Measurements from ENCODE around the gene COPS8. TPM values are rescaled to one million over a fixed set of nuclear protein-coding genes. Genes with fewer than 3 reads are reported as not detected.
A peak's percentile ranks its signal among the peaks of the same experiment; 100 is the strongest.

COPS8 gene
- total RNA-seq, 2 experiments from 2014 or later, result 67.8 to 69.2 TPM

GRCh38 chr2:237131749-237132533, 46.3 kb downstream of the COPS8 start:
- no peak for DNase-seq
- intact Hi-C loops (cut with micrococcal nuclease), result no loop called here

GRCh38 chr2:237132799-237133198, 47.1 kb downstream of the COPS8 start:
- intact Hi-C loops (cut with micrococcal nuclease), result no loop called here
- Mint-ChIP-seq H3K4me3 (no peak overlapping the region), H3K36me3 (ENCODE audit: low read depth) (no peaks in the 10 kb centered on the region), H3K9me3 (no peaks in the 10 kb centered on the region), H3K27me3 (ENCODE audit: low read depth) (no peaks in the 10 kb centered on the region), H3K27ac (no peak overlapping the region), H3K4me1 (ENCODE audit: low read depth) (no peaks in the 10 kb centered on the region)
- CTCF ChIA-PET, result interaction anchor here (0.7 to 2.2 kb wide), 6 partner anchors 10 to 64 kb away, joined by 3 to 16 read pairs (median 4); no protein-coding TSS in a partner anchor
- peak; percentile 23 for DNase-seq

More at GRCh38 chr2:237131749-237132533, 46.3 kb downstream of the COPS8 start:
- H3K4me1 Mint-ChIP-seq (ENCODE audit: low read depth), result no peaks in the 10 kb centered on the region
- H3K27ac Mint-ChIP-seq, result no peak overlapping the region
- no peaks in the 10 kb centered on the region for H3K9me3 Mint-ChIP-seq
- no peak overlapping the region for H3K4me3 Mint-ChIP-seq
- H3K27me3 Mint-ChIP-seq (ENCODE audit: low read depth), result no peaks in the 10 kb centered on the region
- CTCF ChIA-PET, result interaction anchor here (0.8 kb wide), 1 partner anchor 11 kb away, joined by 4 read pairs; no protein-coding TSS in a partner anchor
- H3K36me3 Mint-ChIP-seq (ENCODE audit: low read depth), result no peaks in the 10 kb centered on the region

DNA sequence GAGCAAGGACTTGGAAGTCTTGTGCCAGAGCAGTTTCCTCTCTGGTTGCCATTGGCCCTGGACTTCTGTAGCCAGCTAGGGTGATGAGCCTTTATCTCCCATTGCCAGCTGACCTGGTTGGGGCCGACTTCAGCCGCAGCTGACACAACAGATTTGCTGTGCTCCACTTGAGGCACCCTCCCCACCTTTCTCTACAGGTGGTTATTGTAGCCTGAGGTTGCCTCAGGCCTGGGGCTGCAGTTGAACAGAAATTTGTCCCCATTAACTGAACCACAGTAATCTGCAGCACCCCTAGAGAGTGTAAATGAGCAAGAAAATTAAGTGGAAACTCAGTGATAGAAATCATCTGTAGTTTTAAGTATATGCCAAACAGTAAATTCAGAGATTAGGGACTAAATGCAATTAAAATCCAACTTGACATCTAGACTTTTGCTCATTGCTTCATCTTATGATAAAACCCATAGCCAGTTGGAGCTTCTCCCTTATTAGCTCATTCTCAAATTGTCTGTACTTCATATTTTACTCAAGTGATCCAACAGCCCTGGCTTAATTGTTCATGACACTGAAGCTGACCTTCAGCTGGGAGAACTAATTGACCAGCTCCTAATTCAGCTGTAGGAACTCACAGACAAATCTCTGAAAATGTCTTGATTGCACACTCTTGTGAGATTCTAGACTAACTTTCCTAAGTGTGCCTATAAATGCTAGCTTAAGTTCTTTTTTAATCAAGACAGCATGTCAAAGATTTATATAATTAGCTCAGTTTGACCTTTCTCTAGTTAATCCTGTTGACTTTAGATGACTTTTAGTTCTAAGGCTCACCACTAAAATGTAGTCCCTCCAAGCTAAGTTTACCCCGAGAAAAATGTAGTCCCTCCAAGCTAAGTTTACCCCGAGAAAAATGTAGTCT, 48.9 kb downstream of the COPS8 start:
- intact Hi-C loops (cut with micrococcal nuclease), result no loop called here
- Mint-ChIP-seq H3K36me3 (ENCODE audit: low read depth) (no peaks in the 10 kb centered on the region), H3K27me3 (ENCODE audit: low read depth) (no peaks in the 10 kb centered on the region), H3K27ac (no peak overlapping the region), H3K9me3 (no peaks in the 10 kb centered on the region), H3K4me3 (no peak overlapping the region), H3K4me1 (ENCODE audit: low read depth) (no peaks in the 10 kb centered on the region)
- DNase-seq, result no peak
- CTCF ChIA-PET, result interaction anchor here (0.6 to 2.2 kb wide), 5 partner anchors 13 to 378 kb away, joined by 3 to 16 read pairs (median 4); no protein-coding TSS in a partner anchor

DNA sequence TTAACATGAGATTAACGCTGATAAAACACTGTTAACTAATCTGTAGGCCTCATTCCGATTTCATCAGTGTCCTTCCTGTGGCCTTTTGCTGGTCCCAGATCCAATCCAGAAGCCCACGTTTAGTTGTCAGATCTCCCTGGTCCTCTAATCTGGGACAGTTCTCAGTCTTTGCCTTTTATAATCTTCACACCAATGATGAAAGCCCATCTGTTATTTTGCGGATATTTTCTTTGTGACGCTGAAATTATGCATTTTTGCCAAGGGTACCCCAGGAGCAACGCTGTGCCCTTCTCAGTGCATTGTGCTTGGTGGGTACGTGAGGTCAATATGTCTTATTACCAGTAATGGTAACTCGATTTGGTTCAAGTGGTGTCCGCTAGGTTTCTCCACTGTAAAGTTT, 51.1 kb downstream of the COPS8 start:
- H3K4me3 Mint-ChIP-seq, result no peak overlapping the region
- no peaks in the 10 kb centered on the region for H3K4me1 Mint-ChIP-seq (ENCODE audit: low read depth)
- no peak for DNase-seq
- intact Hi-C loops (cut with micrococcal nuclease), result no loop called here
- no peak overlapping the region for H3K27ac Mint-ChIP-seq
- no peaks in the 10 kb centered on the region for H3K27me3 Mint-ChIP-seq (ENCODE audit: low read depth)
- CTCF ChIA-PET, result no interaction called here
- H3K9me3 Mint-ChIP-seq, result no peaks in the 10 kb centered on the region
- H3K36me3 Mint-ChIP-seq (ENCODE audit: low read depth), result no peaks in the 10 kb centered on the region

GRCh38 chr2:237137626-237138323, 52.1 kb downstream of the COPS8 start:
- H3K4me3 Mint-ChIP-seq, result no peak overlapping the region
- no peaks in the 10 kb centered on the region for H3K9me3 Mint-ChIP-seq
- no peak for DNase-seq
- no peaks in the 10 kb centered on the region for H3K27me3 Mint-ChIP-seq (ENCODE audit: low read depth)
- no peaks in the 10 kb centered on the region for H3K36me3 Mint-ChIP-seq (ENCODE audit: low read depth)
- H3K27ac Mint-ChIP-seq, result no peak overlapping the region
- intact Hi-C loops (cut with micrococcal nuclease), result no loop called here
- CTCF ChIA-PET, result no interaction called here
- no peaks in the 10 kb centered on the region for H3K4me1 Mint-ChIP-seq (ENCODE audit: low read depth)

- Mint-ChIP-seq H3K9me3 (no peaks in the 10 kb centered on the region), H3K36me3 (ENCODE audit: low read depth) (no peaks in the 10 kb centered on the region), H3K4me3 (no peak overlapping the region), H3K27me3 (ENCODE audit: low read depth) (no peaks in the 10 kb centered on the region), H3K27ac (no peak overlapping the region), H3K4me1 (ENCODE audit: low read depth) (no peaks in the 10 kb centered on the region)
- intact Hi-C loops (cut with micrococcal nuclease), result no loop called here
- CTCF ChIA-PET, result no interaction called here
- no peak for DNase-seq
Observed at GRCh38 chr2:237139123-237139675, 53.5 kb downstream of the COPS8 start.

- intact Hi-C loops (cut with micrococcal nuclease), result no loop called here
- CTCF ChIA-PET, result no interaction called here
- no peaks in the 10 kb centered on the region for H3K4me1 Mint-ChIP-seq (ENCODE audit: low read depth)
Observed at GRCh38 chr2:237140689-237141285, 55.1 kb downstream of the COPS8 start.

GRCh38 chr2:237141571-237142051, 55.9 kb downstream of the COPS8 start:
- no peak overlapping the region for H3K27ac Mint-ChIP-seq
- no peaks in the 10 kb centered on the region for H3K27me3 Mint-ChIP-seq (ENCODE audit: low read depth)
- H3K4me1 Mint-ChIP-seq (ENCODE audit: low read depth), result no peaks in the 10 kb centered on the region
- no peak for DNase-seq
- CTCF ChIA-PET, result no interaction called here
- H3K4me3 Mint-ChIP-seq, result no peak overlapping the region
- H3K36me3 Mint-ChIP-seq (ENCODE audit: low read depth), result peaks cover 4% of the 10 kb centered on the region
- H3K9me3 Mint-ChIP-seq, result peaks cover 9% of the 10 kb centered on the region
- intact Hi-C loops (cut with micrococcal nuclease), result no loop called here

More at GRCh38 chr2:237140689-237141285, 55.1 kb downstream of the COPS8 start:
- DNase-seq, result no peak
- Mint-ChIP-seq H3K9me3 (peaks cover 2% of the 10 kb centered on the region), H3K27me3 (ENCODE audit: low read depth) (no peaks in the 10 kb centered on the region), H3K36me3 (ENCODE audit: low read depth) (no peaks in the 10 kb centered on the region), H3K27ac (no peak overlapping the region), H3K4me3 (no peak overlapping the region)

DNA sequence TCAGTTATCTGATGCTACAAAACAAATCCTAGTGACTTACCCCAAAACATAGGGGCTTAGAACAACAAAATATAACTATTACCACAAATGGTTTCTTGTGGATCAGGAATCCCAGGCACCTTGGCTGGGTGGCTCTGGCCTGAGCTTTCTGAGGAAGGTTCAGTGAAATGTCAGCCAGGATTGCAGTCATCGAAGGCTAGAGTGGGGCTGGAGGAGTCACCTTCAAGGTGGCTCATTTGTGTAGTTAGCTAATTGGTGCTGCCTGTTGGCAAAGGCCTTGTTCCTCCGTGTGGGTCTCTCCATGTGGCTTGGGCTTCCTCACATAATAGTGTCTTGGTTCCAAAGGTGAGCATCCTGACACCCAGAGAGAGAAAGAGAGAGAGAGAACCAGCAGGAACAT, 57.4 kb downstream of the COPS8 start:
- peaks cover 20% of the 10 kb centered on the region for H3K9me3 Mint-ChIP-seq
- no peak overlapping the region for H3K4me3 Mint-ChIP-seq
- peaks cover 4% of the 10 kb centered on the region for H3K36me3 Mint-ChIP-seq (ENCODE audit: low read depth)
- no peak overlapping the region for H3K27ac Mint-ChIP-seq
- CTCF ChIA-PET, result interaction anchor here (1.0 kb wide), 1 partner anchor 11 kb away, joined by 4 read pairs; no protein-coding TSS in a partner anchor
- DNase-seq, result no peak
- no peaks in the 10 kb centered on the region for H3K4me1 Mint-ChIP-seq (ENCODE audit: low read depth)
- intact Hi-C loops (cut with micrococcal nuclease), result no loop called here
- H3K27me3 Mint-ChIP-seq (ENCODE audit: low read depth), result no peaks in the 10 kb centered on the region

DNA sequence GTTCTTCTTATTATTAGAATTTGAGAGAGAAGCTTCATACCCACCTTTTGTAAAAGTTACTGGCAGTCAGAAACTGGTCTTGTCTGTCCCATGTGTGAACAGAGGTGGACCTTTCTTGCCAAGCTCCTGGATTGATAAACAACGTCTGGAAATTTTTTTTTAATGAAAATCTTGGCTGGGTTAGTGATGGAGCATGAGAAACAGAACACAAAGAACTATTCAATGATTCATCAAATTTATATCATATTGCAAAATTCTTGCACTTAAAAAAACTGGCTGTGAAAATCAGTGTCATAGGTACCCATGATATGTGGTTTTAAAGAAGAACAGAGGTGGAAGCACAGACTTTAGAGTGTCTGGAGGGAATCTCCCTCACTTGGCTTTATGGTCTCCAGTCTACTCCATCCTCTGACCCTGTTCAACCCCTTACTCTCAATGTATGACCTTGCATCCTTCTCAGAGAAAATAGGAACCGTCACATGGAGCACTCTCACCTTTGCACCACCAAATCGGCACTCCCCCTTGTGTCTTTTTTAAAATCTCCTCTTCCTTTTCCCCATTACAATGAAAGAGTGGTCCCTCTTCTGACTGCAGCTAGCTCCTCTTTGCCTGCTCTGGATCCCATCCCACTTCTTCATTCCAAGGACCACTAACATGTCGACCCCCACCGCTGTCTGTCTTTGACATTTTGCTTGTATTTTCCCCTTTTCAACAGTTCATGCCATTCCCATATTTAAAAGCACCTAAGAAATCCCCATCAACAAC, 58.2 kb downstream of the COPS8 start:
- H3K27ac Mint-ChIP-seq, result no peak overlapping the region
- H3K27me3 Mint-ChIP-seq (ENCODE audit: low read depth), result no peaks in the 10 kb centered on the region
- no peak for DNase-seq
- CTCF ChIA-PET, result no interaction called here
- H3K4me3 Mint-ChIP-seq, result no peak overlapping the region
- intact Hi-C loops (cut with micrococcal nuclease), result no loop called here
- H3K9me3 Mint-ChIP-seq, result peaks cover 25% of the 10 kb centered on the region
- no peaks in the 10 kb centered on the region for H3K4me1 Mint-ChIP-seq (ENCODE audit: low read depth)
- peaks cover 4% of the 10 kb centered on the region for H3K36me3 Mint-ChIP-seq (ENCODE audit: low read depth)

DNA sequence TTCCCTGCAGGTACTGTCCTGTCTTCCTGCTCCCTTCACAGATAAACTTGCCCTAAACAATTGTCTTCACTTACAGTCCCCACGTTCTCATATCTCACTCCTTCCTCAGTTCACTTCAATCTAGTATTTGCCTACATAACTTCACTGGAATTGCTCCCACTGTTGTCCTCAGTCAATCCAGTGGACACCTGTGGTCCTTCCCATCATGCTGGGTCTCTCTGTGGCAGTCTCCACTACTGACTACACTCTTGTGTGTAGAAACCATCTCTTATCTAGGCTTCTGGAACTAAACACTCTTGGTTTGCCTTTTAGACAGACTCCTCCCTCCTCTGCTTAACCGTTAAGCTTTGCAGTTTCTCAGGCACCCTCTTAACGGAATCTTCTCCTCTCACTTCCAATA, 58.8 kb downstream of the COPS8 start:
- Mint-ChIP-seq H3K4me1 (ENCODE audit: low read depth) (peaks cover 5% of the 10 kb centered on the region), H3K4me3 (no peak overlapping the region), H3K36me3 (ENCODE audit: low read depth) (peaks cover 4% of the 10 kb centered on the region), H3K9me3 (peaks cover 25% of the 10 kb centered on the region), H3K27me3 (ENCODE audit: low read depth) (no peaks in the 10 kb centered on the region), H3K27ac (no peak overlapping the region)
- no peak for DNase-seq
- intact Hi-C loops (cut with micrococcal nuclease), result no loop called here
- CTCF ChIA-PET, result no interaction called here
